Mesenchymal stem cell (in vitro differentiated cells and primary cell): ENCODE data around the gene MAPK12.

Source experiments
- DNase-seq: peaks from one replicate; pipeline ENCODE4 v3.0.0-alpha.2; 2013
- H2AFZ ChIP-seq: one replicate; pipeline ENCODE4 v1.6.1; 2013; ENCODE audit warnings: low read depth, mild to moderate bottlenecking, control low read depth, inconsistent platforms, low read length, moderate library complexity
- H2AK5ac ChIP-seq: 2 replicates; pipeline ENCODE4 v1.6.1; 2013; ENCODE audit warnings: low read length, moderate library complexity, mild to moderate bottlenecking, inconsistent platforms; ENCODE audit not compliant: severe bottlenecking
- H2BK120ac ChIP-seq: one replicate; pipeline ENCODE4 v1.6.1; 2013; ENCODE audit warnings: low read depth, mild to moderate bottlenecking, inconsistent platforms, low read length, moderate library complexity
- H2BK12ac ChIP-seq, 2 experiments: one replicate each; pipeline ENCODE4 v1.6.1; 2013; ENCODE audit warnings: inconsistent platforms in 2 of 2, low read length in 2 of 2, mild to moderate bottlenecking in 2 of 2, moderate library complexity in 2 of 2, control low read depth in 1 of 2
- H2BK15ac ChIP-seq: one replicate; pipeline ENCODE4 v1.6.1; 2013; ENCODE audit warnings: mild to moderate bottlenecking, low read depth, inconsistent platforms; ENCODE audit not compliant: poor library complexity, severe bottlenecking
- H2BK5ac ChIP-seq: 2 replicates; pipeline ENCODE4 v1.6.1; 2013; ENCODE audit warnings: low read depth, mild to moderate bottlenecking, low read length, control low read depth, inconsistent platforms; ENCODE audit not compliant: poor library complexity, severe bottlenecking
- H3K14ac ChIP-seq, 2 experiments: one replicate each; pipeline ENCODE4 v1.6.1; 2013; ENCODE audit warnings: inconsistent platforms in 2 of 2, low read length in 2 of 2, control low read depth in 1 of 2, mild to moderate bottlenecking in 1 of 2, moderate library complexity in 1 of 2
- H3K18ac ChIP-seq, 2 experiments: one replicate each; pipeline ENCODE4 v1.6.1; 2013; ENCODE audit warnings: inconsistent platforms in 2 of 2, low read length in 2 of 2, control low read depth in 1 of 2, low read depth in 1 of 2, mild to moderate bottlenecking in 1 of 2
- H3K23ac ChIP-seq, 2 experiments: one replicate each; pipeline ENCODE4 v1.6.1; 2013; ENCODE audit warnings: inconsistent platforms in 2 of 2, low read length in 2 of 2, mild to moderate bottlenecking in 2 of 2, moderate library complexity in 2 of 2, control low read depth in 1 of 2
- H3K27ac ChIP-seq: 2 replicates; pipeline ENCODE4 v1.5.1; 2013; ENCODE audit warnings: mild to moderate bottlenecking, moderate library complexity, low read length, control low read depth, inconsistent platforms; ENCODE audit not compliant: poor library complexity, severe bottlenecking
- H3K27me3 ChIP-seq, 2 experiments: 2 replicates each; pipeline versions ENCODE4 v1.6.1 to v1.7.0; 2013; ENCODE audit warnings: low read length in 2 of 2, mild to moderate bottlenecking in 2 of 2, moderate library complexity in 2 of 2, control low read depth in 1 of 2, inconsistent platforms in 1 of 2; ENCODE audit not compliant: control insufficient read depth in 1 of 2, insufficient read depth in 1 of 2
- H3K36me3 ChIP-seq, 2 experiments: 2 replicates each; pipeline versions ENCODE4 v1.6.1 to v1.7.0; 2013; ENCODE audit warnings: low read length in 2 of 2, control low read depth in 1 of 2, inconsistent platforms in 1 of 2, low read depth in 1 of 2, mild to moderate bottlenecking in 1 of 2; ENCODE audit not compliant: insufficient read depth in 2 of 2, control insufficient read depth in 1 of 2
- H3K4ac ChIP-seq, 2 experiments: one replicate each; pipeline ENCODE4 v1.6.1; 2013; ENCODE audit warnings: inconsistent platforms in 2 of 2, low read length in 2 of 2, mild to moderate bottlenecking in 2 of 2, moderate library complexity in 2 of 2, control low read depth in 1 of 2, low read depth in 1 of 2
- H3K4me1 ChIP-seq: 2 replicates; pipeline ENCODE4 v1.6.1; 2013; ENCODE audit warnings: low read depth, low read length, control low read depth; ENCODE audit not compliant: control insufficient read depth, insufficient read depth
- H3K4me2 ChIP-seq: 2 replicates; pipeline ENCODE4 v1.6.1; 2013; ENCODE audit warnings: low read length, mild to moderate bottlenecking, inconsistent platforms; ENCODE audit not compliant: poor library complexity, severe bottlenecking
- H3K4me3 ChIP-seq, 2 experiments: 2 replicates each; pipeline versions ENCODE4 v1.5.1 to v1.7.0; 2013; ENCODE audit warnings: low read length in 2 of 2, mild to moderate bottlenecking in 2 of 2, control low read depth in 1 of 2, low read depth in 1 of 2; ENCODE audit not compliant: insufficient read depth in 1 of 2
- H3K79me1 ChIP-seq: replicated peaks from 2 replicates; pipeline ENCODE4 v1.6.1; 2013; ENCODE audit warnings: mild to moderate bottlenecking, control low read depth, low read length, inconsistent platforms; ENCODE audit not compliant: poor library complexity, severe bottlenecking
- H3K9ac ChIP-seq: 2 replicates; pipeline ENCODE4 v1.7.0; 2013; ENCODE audit warnings: mild to moderate bottlenecking, low read length, moderate library complexity
- H3K9me3 ChIP-seq: 2 replicates; pipeline ENCODE4 v1.7.0; 2013; ENCODE audit warnings: mild to moderate bottlenecking, low read length; ENCODE audit not compliant: control insufficient read depth
- H4K8ac ChIP-seq: one replicate; pipeline ENCODE4 v1.6.1; 2013; ENCODE audit warnings: inconsistent platforms, mild to moderate bottlenecking, low read length, moderate library complexity
- H4K91ac ChIP-seq: one replicate; pipeline ENCODE4 v1.6.1; 2013; ENCODE audit warnings: mild to moderate bottlenecking, low read length, inconsistent platforms
- WGBS: methylation state at CpG from one replicate; pipeline ENCODE4 v1.1.7; 2013; ENCODE audit warnings: mixed read lengths; 5-methylcytosine and 5-hydroxymethylcytosine counted together

The MAPK12 gene

DNA sequence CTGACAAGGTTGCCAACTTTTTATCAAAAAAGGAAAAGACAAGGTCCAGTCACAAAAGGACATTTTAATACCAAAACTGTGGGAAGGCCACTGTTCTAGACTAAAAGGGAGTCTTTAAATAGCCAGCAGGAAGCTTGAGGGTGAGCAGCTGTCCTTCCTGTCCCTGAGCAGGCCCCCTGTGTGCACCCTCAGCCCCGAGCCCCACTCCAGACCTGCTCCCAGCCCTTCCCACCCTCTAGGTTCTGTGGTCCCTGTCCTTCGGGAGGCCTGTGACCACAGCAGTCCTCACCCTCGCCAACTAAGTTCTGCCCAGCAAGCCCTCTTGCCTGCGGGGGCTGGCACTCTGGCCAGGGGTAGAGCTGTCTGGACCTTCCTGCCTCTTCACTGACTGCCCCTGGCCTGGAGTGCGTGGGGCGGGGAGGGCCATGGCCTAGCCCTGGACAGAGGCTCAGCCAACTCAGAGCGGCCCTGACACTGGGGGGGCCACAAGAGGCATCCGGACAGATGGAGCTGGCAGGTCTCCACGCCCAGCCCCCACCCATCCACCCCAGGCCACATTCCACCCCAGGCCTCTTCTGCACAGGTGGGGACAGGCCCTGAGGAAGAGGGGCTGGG, 47.6 kb upstream of the MAPK12 start:
- peak overlapping the region; percentile 96 for H2BK120ac ChIP-seq
- peak overlapping the region; percentile 87 for H4K8ac ChIP-seq
- no peak overlapping the region for H2AFZ ChIP-seq
- peak overlapping the region; percentile 70 to 76 for H2BK12ac ChIP-seq
- no peak overlapping the region for H3K4me3 ChIP-seq
- H3K27me3 ChIP-seq: no peaks in the 10 kb centered on the region
- H3K4me1 ChIP-seq: peaks cover 42% of the 10 kb centered on the region
- peaks cover 0 to 20% of the 10 kb centered on the region in 2 experiments for H3K36me3 ChIP-seq
- H2AK5ac ChIP-seq: peak overlapping the region; percentile 55
- peak overlapping the region in 1 of 2 experiments; percentile 50 for H3K14ac ChIP-seq
- no peak overlapping the region for H3K23ac ChIP-seq
- peak; percentile 43 for DNase-seq
- H3K9me3 ChIP-seq: no peaks in the 10 kb centered on the region
- peak overlapping the region; percentile 53 for H3K9ac ChIP-seq
- peak overlapping the region; percentile 92 to 96 for H3K18ac ChIP-seq
- H3K79me1 ChIP-seq: no peaks in the 10 kb centered on the region
- H3K27ac ChIP-seq: peak overlapping the region; percentile 81
- WGBS: 68% methylated on average over 9 of the region's 9 CpGs
- peak overlapping the region; percentile 95 for H3K4ac ChIP-seq
- H4K91ac ChIP-seq: peak overlapping the region; percentile 98
- no peak overlapping the region for H3K4me2 ChIP-seq
- no peak overlapping the region for H2BK5ac ChIP-seq
- peak overlapping the region; percentile 73 for H2BK15ac ChIP-seq

DNA sequence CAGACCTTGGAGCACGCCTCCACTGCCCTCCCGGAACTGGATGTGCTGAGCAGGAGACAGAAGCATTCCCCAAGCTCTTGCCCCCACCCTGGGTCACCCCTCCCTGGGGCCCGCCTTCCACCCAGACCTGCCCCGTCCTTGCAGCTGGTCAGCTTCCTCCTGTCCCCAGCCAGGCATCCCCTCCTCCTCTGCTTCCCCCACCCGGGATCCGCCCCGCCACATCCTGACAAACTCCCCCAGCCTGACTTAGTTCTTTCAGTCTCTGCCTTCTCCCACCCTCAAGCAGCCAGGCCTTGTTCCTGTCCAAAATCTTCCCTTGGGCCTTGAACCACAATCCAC, 47.1 kb upstream of the MAPK12 start:
- peak overlapping the region; percentile 90 for H4K8ac ChIP-seq
- H3K4me1 ChIP-seq: peaks cover 46% of the 10 kb centered on the region
- no peak overlapping the region for H3K23ac ChIP-seq
- H3K14ac ChIP-seq: no peak overlapping the region
- H2BK120ac ChIP-seq: peak overlapping the region; percentile 96
- H3K36me3 ChIP-seq: peaks cover 0 to 26% of the 10 kb centered on the region in 2 experiments
- peak overlapping the region; percentile 96 to 99 for H3K18ac ChIP-seq
- no peak overlapping the region for H3K4me3 ChIP-seq
- no peak overlapping the region for H2BK5ac ChIP-seq
- H4K91ac ChIP-seq: peak overlapping the region; percentile 70
- H3K27ac ChIP-seq: peak overlapping the region; percentile 81
- H3K4me2 ChIP-seq: no peak overlapping the region
- no peaks in the 10 kb centered on the region for H3K27me3 ChIP-seq
- 5% methylated on average over 7 of the region's 7 CpGs for WGBS
- no peaks in the 10 kb centered on the region for H3K9me3 ChIP-seq
- H2BK12ac ChIP-seq: peak overlapping the region; percentile 98 to 100
- H3K79me1 ChIP-seq: no peaks in the 10 kb centered on the region
- peak overlapping the region; percentile 92 for H2AK5ac ChIP-seq
- H3K4ac ChIP-seq: peak overlapping the region; percentile 95 to 96
- H2AFZ ChIP-seq: no peak overlapping the region
- no peak overlapping the region for H2BK15ac ChIP-seq
- DNase-seq: peak; percentile 86
- H3K9ac ChIP-seq: peak overlapping the region; percentile 53

GRCh38 chr22:50307890-50308596, 46.6 kb upstream of the MAPK12 start:
- peaks cover 51% of the 10 kb centered on the region for H3K4me1 ChIP-seq
- H3K23ac ChIP-seq: peak overlapping the region in 1 of 2 experiments; percentile 37
- H2BK15ac ChIP-seq: peak overlapping the region; percentile 82
- peak overlapping the region; percentile 98 to 100 for H2BK12ac ChIP-seq
- H3K14ac ChIP-seq: peak overlapping the region in 1 of 2 experiments; percentile 96
- H3K4me2 ChIP-seq: peak overlapping the region; percentile 25
- no peaks in the 10 kb centered on the region for H3K79me1 ChIP-seq
- H3K27me3 ChIP-seq: no peaks in the 10 kb centered on the region
- peak overlapping the region; percentile 99 for H4K91ac ChIP-seq
- peak overlapping the region; percentile 96 to 99 for H3K4ac ChIP-seq
- peaks cover 0 to 31% of the 10 kb centered on the region in 2 experiments for H3K36me3 ChIP-seq
- 78% methylated on average over 15 of the region's 19 CpGs for WGBS
- H4K8ac ChIP-seq: peak overlapping the region; percentile 90
- peak overlapping the region; percentile 99 for H3K18ac ChIP-seq
- no peak for DNase-seq
- peak overlapping the region; percentile 92 for H2AK5ac ChIP-seq
- peak overlapping the region; percentile 80 for H2BK120ac ChIP-seq
- no peaks in the 10 kb centered on the region for H3K9me3 ChIP-seq
- peak overlapping the region; percentile 81 for H3K27ac ChIP-seq
- H3K4me3 ChIP-seq: no peak overlapping the region
- H2AFZ ChIP-seq: no peak overlapping the region
- H3K9ac ChIP-seq: peak overlapping the region; percentile 53
- peak overlapping the region; percentile 22 for H2BK5ac ChIP-seq
